Tibial nerve (tissue), 4 donors: ENCODE results near the gene HAO1.

Experiments used
- EP300 ChIP-seq, 2 donors: sonication (generic); formaldehyde crosslinking; IDR thresholded peaks; one replicate each; pipeline ENCODE4 v1.6.1; 2017; ENCODE audit warnings: antibody characterized with exemption in 2 of 2, mild to moderate bottlenecking in 1 of 2
- POLR2A ChIP-seq, 2 donors: fragments of 450-650 bp; IDR thresholded peaks; one replicate each; pipeline ENCODE4 v1.6.1; 2017; ENCODE audit warnings: antibody characterized with exemption in 2 of 2, mild to moderate bottlenecking in 2 of 2, moderate library complexity in 2 of 2
- TF ChIP-seq, protein P1 (sequence below), 5 experiments: fragments of 200-600 bp in 3 of 5; fragments of 450-650 bp in 2 of 5; sonication (generic) in 3 of 5; IDR thresholded peaks; one replicate each; pipeline ENCODE4 v1.5.1; 2016 to 2019; ENCODE audit warnings: antibody characterized with exemption in 5 of 5, mild to moderate bottlenecking in 3 of 5, moderate library complexity in 2 of 5

GRCh38 chr20:7893014-7893730, 47.1 kb downstream of the HAO1 start:
- TF ChIP-seq POLR2A (IDR thresholded peaks at IDR 0.05) (no peak), EP300 (IDR thresholded peaks at IDR 0.05) (no peak)
- TF ChIP-seq, protein P1, sequence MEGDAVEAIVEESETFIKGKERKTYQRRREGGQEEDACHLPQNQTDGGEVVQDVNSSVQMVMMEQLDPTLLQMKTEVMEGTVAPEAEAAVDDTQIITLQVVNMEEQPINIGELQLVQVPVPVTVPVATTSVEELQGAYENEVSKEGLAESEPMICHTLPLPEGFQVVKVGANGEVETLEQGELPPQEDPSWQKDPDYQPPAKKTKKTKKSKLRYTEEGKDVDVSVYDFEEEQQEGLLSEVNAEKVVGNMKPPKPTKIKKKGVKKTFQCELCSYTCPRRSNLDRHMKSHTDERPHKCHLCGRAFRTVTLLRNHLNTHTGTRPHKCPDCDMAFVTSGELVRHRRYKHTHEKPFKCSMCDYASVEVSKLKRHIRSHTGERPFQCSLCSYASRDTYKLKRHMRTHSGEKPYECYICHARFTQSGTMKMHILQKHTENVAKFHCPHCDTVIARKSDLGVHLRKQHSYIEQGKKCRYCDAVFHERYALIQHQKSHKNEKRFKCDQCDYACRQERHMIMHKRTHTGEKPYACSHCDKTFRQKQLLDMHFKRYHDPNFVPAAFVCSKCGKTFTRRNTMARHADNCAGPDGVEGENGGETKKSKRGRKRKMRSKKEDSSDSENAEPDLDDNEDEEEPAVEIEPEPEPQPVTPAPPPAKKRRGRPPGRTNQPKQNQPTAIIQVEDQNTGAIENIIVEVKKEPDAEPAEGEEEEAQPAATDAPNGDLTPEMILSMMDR (IDR thresholded peaks at IDR 0.05) = no peak
